GM10266 (cell line): ENCODE data around the gene TLR6.

Experiments used
- DNase-seq: peaks from one replicate; pipeline ENCODE4 v3.0.0; 2012; ENCODE audit errors: extremely low spot score
- CTCF ChIP-seq: IDR thresholded peaks from 2 replicates; pipeline ENCODE4 v1.5.1; 2012; ENCODE audit warnings: mild to moderate bottlenecking, low read depth; ENCODE audit not compliant: control insufficient read depth, insufficient read depth; ENCODE audit errors: missing control alignments

The TLR6 gene

GRCh38 chr4:38867478-38868058 lies 11.0 kb upstream of the TLR6 start, which contains the start of gene FAM114A1:
Gene FAM114A1 (plus strand): TSS chr4:38867806. CDS start chr4:38878079, 10,273 bp downstream.
- DNase-seq: peak; percentile 94
- TF ChIP-seq CTCF: no peak

GRCh38 chr4:38866973-38867477 lies 10.4 kb upstream of the TLR6 start:
- TF ChIP-seq CTCF: no peak
- DNase-seq: no peak

- no peak for DNase-seq
- no peak for TF ChIP-seq CTCF
Observed at GRCh38 chr4:38865445-38865844, 8.8 kb upstream of the TLR6 start.

- DNase-seq: no peak
Observed at GRCh38 chr4:38861791-38862190, 5.2 kb upstream of the TLR6 start.

GRCh38 chr4:38860788-38861424 lies 4.3 kb upstream of the TLR6 start:
- DNase-seq: peak; percentile 80

More at GRCh38 chr4:38861791-38862190, 5.2 kb upstream of the TLR6 start:
- no peak for TF ChIP-seq CTCF

GRCh38 chr4:38859501-38859900 lies 2.9 kb upstream of the TLR6 start:
- TF ChIP-seq CTCF: no peak
- DNase-seq: no peak

More at GRCh38 chr4:38860788-38861424, 4.3 kb upstream of the TLR6 start:
- TF ChIP-seq CTCF: peak; percentile 86

- TF ChIP-seq CTCF: no peak
- DNase-seq: no peak
Observed at GRCh38 chr4:38858097-38858420, 1.4 kb upstream of the TLR6 start.
